GM20431 (cell line): ENCODE data around the gene SORCS2.
"Not testable (repeated sequence)": the region's sequence is repeated elsewhere in the genome, so short reads cannot be mapped to it uniquely, and the experiment has no call there.

Source experiments
- in situ Hi-C: fragments of 300-500 bp; cut with MseI, MboI; formaldehyde crosslinking; loops from one replicate; pipeline ENCODE4 v1.15.0; 2020; ENCODE audit warnings: low sequenced_read_pairs; ENCODE audit not compliant: unreplicated experiment

The SORCS2 gene

DNA sequence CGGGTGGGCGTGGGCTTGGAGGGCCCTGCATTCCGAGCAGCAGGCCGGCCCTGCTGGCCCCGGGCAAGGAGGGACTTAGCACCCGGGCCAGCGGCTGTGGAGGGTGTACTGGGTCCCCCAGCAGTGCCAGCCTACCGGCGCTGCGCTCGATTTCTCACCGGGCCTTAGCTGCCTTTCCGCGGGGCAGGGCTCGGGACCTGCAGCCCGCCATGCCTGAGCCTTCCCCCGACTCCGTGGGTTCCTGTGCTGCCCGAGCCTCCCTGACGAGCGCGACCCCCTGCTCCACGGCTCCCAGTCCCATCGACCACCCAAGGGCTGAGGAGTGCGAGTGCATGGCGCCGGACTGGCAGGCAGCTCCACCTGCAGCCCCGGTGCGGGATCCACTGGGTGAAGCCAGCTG lies 22.8 kb downstream of the SORCS2 start:
- in situ Hi-C loops: not testable (repeated sequence)

DNA sequence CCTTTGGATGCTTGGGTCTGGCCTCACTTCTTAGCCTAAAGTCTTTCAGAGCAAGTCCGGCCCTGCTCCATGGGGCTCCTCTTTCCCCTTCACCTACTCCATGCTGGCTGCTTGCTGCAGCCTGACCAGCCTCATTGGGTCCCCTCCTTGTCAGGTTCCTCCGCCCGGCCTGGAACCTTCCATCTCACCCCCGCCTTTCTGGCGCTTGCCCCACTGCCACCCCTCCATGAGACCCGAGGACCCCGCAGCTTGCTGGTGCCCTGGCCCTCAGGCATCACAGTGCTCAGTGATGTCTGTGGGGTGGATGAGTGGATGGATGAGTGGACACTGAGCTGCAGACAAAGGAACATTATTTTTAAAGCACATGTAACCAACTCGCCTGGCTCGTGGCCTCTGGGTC lies 24.7 kb downstream of the SORCS2 start:
- in situ Hi-C loops: no loop called here

DNA sequence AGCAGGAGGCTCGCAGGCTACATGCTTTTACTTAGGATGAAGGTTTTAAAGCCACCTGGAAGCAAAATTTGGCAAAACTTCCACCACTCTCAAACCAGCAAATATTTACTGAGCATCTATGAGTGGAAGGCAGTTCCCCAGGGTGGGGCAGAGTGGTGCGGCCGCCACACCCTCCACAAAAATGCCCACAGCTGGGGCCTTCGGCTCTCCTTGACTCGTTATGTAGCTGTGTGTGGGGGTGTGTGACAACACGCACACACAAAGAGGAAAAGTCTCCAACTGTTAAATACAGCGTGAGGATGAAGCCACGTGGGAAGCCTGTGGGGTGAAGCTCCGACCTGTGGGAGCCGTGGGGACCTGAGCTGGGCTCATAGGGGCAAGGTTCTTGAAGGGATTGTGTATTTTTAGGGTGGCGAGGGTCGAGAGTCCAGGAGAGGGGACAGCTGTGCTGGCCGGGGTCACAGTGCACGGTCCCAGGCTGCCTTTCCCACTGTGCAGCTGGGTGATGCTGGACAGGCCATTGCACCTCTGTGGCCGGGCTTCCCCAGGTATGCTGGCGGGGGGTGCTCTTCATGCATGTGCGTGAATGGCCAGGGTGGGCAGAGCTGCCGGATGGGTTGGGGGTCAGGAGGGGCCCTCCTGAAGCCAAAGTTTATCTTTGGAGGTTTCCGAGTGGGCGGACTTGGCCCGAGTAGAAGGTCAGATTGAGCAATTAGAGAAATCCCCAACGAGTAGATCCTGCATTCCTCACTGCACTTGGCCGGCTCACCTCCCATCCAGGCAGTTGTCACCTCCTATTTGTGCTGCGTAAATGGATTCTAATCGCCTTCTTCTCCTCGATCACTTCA lies 25.4 kb downstream of the SORCS2 start:
- in situ Hi-C loops: no loop called here

DNA sequence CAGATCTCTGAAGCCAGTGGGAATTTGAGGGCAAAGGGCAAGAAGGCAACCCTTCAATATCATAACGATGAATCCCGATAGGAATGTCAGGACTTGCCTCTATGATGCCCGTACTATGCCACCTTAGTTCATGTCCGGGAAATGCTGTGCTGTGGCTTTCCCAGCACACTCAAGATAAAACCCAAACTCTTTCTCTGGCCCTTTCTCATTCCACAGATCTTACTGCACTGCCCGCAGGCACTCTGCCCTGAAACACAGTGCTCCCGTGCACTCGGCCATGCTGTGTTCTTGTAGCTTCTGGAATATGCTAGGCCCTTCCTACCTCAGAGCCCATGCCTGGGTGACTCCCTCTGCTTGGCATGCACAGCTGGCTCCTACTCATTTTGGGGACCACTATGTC lies 26.3 kb downstream of the SORCS2 start:
- in situ Hi-C loops: no loop called here

DNA sequence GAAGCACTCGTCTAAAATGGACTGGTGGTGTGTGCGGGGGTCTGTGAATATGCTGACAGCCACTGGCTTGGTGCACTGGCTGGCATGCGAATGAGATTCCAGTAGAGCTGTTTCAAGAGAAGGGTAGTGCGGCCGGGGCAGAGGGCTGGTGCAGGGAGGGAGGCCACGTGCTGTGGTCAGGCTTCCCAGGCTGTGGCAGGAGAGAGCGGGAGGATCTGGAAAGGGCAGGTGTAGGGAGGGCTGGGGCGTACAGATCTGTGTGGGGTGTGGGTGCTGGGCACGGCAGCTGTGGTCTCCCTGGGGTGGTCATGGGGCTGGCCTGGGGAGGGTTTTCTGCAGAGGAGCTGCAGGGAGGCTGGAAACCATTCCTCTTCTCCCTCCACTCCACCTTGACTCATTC lies 30.2 kb downstream of the SORCS2 start:
- in situ Hi-C loops: no loop called here

DNA sequence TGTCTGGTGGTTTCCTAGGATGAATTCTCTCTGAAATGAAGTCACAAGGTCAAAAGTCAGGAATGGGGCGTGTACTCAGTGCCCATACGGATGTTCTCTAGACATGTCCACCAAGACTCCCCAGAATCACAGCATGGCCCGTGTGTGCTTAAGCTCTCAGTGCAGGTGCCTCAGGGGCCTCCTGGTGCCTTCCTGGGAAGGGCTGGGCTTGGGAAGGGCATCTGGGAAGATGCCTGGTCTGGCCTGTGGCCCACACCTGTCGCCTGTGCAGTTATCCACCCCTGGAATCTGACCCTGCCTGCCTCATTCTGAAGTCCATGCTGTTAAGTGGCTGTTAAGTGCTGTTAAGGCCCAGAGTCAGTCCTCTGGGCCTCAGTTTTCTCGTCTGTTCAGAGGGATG lies 31.2 kb downstream of the SORCS2 start:
- in situ Hi-C loops: no loop called here

DNA sequence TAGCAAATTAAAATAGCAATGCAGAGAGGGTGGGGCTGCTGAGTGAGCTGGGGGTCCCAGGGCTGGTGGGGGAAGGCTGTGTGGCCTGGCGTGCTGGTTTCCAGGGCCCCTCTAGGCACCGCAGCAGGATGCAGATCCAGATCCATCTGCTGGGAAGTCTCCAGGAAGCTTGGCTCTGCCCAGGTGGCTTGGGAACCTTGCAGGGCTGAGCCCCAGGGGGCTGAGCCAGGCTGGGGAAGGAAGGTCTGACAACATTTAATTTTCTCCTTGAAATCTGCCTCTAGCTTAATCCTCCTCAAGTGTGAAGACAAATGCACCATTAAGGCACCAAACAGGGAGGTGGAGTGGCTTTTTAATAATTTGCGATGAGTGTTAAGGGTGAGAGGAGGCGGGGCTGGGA lies 31.7 kb downstream of the SORCS2 start:
- in situ Hi-C loops: no loop called here

DNA sequence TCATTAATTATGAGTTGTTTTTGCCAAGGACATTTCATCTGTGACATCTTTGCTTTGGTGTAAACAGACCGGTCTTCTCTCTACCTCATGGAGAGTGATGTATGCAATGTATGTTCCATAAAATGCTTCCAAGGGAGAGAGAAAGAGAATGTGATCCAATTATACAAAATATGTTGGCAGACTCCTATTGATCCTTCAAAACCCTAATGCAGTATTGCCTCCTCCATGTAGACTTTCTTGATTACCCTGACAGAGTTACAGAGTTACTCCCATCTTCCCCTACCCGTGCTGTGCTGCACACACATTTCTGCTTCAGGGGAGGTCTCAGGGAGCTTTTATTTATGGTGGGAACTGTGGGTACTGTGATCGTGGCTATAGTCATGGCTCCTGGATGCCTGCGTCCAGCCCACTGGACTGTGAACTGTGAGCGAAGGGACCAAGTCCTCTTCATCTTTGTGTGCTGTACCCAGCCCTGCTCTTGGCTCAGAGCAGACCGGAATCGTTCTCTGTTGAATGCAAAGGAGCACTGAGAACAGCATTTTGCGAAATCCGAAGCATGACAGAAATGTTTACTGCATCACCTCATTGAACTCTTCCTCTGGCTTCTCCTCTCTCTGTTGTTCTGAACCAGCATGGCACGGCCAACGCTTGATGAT lies 32.7 kb downstream of the SORCS2 start:
- in situ Hi-C loops: no loop called here

DNA sequence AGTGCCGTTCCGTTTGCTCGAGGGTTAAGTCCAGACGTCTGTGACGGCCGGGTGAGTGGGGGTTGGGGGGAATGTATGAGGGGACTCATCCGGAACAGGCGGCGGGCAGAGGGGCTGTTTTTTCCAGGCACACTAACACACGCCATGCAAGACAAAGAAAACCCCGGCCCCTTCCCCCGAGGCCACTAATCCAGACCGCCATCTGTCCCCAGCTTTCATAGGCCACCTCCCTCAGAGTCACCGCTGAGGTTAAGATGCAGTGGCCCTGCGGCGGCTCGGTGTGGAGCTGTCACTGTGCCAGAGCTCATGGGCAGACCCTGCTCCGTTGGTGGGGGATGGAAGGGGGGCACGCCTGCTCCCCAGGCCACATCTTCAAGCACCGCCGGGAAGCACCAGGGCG lies 34.1 kb downstream of the SORCS2 start:
- in situ Hi-C loops: no loop called here

DNA sequence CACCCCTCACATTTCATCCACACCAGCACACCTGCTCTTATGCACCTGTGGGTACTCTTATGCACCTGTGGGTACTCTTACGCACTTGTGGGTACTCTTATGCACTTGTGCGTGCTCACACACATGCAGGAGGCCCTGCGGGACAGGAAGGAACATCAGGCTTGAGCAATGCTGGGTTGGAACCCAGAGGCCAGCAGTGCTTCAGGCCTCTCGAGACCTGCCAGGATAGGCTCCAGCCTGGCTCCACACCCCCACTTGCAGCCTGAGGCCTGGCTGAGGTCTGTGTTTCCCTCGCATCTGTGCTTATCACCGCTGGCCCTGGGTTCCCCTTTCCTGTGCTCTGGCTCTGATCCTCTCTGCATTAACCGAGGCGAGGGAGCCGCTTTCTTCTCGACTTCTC lies 34.7 kb downstream of the SORCS2 start:
- in situ Hi-C loops: no loop called here

DNA sequence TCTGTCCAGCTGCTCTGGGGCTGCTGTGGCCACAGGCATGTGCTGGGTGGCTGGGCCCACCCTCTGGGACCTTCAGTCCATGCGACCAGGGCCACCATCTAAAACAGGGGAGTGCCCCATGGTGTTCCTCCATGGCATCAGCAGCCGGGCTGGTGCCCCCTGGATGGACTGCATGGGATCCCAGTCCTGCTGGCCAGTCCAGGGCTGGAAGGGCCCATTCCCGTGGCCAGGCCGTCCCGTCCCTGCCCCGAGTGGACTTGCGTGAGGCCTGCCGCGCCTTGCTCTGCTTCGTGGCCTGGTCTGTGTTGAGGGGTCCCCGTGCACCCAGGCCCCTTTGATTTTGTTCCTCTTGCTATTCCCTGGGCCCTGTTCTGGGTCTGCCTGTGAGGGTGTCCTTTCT lies 36.4 kb downstream of the SORCS2 start:
- in situ Hi-C loops: no loop called here

DNA sequence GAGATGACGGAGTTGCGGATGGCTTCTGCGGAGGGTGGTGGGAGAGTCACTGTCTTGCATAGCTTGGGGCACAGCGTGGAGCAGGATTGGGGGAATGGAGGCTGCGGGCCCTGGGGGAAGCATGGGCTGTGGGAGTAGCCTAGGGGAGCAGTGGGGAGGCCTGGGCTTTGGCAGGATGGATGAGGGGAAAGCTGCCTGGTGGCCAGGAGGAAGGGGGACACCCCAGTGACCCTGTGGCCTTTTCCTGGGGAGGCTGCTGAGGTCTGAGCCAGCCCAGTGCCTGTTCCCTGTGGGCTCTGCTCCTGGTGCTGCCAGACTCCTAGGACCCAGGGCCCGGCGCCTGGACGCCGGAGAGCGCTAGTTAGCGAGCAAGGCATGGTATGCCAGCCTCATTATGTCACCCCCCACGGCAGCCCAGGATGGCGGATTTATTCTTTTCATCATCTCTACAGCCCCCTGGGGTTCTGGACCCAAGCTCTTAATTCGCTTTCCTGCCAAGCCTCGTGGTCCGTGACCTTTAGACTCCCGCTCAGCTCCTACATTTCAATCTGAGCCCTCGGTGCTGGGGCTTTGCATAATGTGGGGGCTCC lies 39.8 kb downstream of the SORCS2 start:
- in situ Hi-C loops: no loop called here

DNA sequence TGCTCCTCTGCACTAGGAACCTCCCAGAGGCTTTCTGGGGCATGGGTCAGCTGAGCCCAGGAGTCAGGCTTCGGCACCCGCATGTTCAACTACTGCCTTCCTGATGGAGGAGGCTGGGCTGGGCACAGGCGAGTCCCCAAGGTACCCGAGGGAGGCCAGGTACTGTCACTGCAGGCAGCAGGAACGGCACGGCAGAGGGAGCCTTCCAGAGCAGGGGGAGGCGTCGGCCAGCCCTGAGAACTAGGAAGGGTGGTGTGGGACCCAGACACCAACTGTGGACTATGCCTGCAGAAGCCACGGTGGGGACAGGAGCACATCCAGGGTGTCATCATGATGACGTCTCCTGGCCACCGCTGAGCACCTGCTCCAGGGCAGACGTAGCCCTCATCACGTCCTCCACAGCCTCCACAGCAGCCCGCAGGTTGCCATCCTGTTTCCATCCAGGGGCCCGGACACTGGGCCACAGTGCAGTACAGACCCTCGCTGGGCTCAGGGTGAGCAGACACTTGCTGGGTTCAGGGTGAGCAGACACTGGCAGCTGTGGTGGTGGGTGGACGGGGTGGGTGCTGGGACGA lies 40.8 kb downstream of the SORCS2 start:
- in situ Hi-C loops: no loop called here

DNA sequence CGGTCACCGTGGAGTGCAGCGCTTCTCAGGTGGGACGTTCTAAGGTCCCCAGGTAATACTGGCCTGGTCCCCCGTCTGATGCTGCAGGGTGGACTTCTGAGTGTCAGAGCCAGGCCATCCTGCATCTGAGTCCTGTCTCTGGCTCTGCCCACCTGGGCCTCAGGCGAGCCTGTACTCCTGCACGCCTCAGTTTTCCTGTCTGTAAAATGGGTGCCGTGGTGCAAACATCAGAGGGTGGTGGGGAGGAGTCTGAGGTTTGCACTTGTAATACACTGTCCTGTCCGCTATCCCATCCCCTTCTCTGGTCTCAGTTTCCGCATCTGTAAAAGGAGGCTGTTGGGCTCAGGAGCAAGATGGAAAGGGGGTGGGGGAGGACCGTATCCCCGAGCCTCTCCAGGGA lies 41.3 kb downstream of the SORCS2 start:
- in situ Hi-C loops: no loop called here

DNA sequence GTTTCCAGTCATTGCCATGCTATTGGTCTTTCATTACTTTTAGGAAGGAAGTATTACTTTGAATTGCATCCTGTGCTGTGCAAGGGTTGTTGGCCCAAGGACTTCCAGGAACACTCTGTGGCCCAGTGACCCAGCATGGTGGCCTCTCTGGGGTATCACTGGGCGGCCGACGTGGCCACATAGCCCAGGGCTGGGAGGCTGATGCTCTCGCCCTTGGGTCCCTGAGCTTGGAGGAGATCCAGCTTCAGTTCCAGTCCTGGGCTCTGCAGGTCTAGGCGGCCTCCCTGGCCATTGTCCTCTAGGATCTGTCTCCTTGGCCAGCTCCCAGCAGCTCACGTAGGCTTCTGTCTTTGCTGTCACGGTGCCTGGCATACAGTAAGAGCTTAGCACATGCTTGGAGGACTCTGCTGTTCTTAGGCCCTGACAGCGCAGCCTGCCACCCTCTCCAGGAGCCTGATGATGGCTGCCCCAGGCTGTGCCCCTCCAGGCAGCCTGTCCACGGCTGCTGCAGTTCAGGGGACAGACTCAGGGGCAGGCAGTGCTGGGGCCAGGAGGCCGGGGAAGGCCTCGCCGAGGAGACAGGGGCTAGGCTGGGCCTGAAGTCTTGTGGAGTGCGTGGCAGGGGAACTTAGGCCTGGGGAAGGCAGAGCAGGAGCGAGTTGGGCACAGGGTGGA lies 42.2 kb downstream of the SORCS2 start:
- in situ Hi-C loops: no loop called here

DNA sequence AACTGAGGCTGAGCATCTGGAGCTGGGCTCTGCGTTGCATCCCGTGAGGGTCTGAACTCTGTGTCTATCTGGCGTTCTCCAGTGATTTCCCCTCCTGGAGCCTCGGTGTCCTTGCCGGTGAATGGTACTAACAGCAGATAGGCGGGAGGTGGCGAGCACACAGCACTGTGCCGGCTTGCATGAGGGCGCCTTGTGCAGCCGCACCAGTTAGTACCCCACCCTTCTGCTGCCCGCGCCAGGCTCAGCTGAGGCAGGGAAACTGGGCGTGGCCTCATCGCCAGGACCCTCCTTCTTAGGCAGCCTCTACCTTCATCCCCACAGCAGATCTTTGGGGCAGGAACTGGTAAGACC lies 42.7 kb downstream of the SORCS2 start:
- in situ Hi-C loops: no loop called here

DNA sequence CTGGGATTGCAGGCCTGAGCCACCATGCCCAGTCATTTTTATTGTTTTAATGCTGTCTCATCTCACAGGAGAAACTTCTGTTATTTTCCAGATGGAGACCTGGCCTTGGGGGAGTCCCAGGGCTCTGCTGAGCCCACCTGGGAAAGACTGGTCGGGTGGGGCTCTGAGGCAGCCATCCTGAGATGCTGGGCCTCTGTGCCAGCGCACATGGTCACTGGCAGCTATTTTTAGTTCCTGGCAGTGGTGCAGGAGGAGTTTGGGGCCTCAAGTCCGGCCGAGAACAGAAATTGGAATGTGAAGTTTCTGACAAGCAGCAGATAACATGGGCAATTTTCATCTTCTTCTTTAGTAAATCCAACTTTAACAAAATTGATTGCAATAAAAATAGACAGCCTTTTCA lies 44.5 kb downstream of the SORCS2 start:
- in situ Hi-C loops: no loop called here

DNA sequence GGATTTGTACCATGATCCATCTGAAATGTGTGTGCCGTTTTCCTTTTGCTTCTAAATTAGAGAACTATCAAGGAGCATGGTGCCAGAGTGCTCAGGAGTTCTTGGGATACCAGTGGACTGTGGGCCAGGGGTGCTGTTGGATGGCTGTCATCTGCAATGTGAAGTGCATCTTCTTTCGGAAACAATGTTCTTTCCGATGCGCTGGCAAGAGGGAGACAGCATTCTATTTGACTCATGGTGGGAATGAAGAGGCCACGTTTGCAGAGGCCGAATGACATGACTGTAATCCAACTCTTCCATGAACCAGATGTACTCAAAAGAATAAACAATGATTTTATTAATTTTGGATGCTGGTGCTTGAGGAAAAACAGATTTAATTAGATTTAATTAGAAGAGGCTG lies 45.5 kb downstream of the SORCS2 start:
- in situ Hi-C loops: no loop called here

DNA sequence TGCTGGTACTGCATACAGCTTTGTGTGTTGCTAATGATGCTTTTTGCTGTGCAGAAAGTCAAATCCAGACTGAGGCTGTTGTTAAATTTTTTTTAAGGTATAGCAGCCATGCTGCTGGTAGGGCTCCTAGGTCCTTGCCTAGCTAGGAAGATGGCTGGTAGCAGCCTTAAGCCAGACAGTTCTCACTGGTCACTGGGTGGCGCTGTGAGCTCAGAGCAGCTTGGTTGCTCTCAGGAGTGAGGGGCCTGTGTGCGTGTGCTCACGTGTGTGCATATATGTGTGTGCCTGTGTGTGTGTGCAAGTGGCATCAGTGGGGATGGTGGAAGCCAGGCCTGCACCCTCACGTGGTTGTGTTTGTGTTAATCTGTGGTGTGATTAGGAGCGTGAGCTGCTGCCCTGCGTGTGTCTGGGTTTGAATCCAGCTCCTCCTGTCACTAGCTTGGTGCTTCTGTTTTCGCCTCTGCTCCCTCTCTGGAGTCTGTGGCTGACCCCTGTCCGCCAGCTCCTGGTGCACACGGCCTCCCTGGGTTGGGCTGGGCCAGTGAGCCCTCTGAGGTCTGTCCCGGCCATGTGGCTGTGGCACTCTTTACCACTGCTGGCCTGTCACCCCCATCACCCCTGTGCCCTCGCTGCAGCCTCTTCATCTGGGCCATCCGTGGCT lies 46.1 kb downstream of the SORCS2 start:
- in situ Hi-C loops: no loop called here
